ENCODE data around the gene ATXN10. TPM values are rescaled to one million over a fixed set of nuclear protein-coding genes. Genes with fewer than 3 reads are reported as not detected.

Gene ATXN10
- total and polyA plus RNA-seq, 7 experiments from 2014 or later: 64.2 to 105 (median 76.1) TPM

DNA sequence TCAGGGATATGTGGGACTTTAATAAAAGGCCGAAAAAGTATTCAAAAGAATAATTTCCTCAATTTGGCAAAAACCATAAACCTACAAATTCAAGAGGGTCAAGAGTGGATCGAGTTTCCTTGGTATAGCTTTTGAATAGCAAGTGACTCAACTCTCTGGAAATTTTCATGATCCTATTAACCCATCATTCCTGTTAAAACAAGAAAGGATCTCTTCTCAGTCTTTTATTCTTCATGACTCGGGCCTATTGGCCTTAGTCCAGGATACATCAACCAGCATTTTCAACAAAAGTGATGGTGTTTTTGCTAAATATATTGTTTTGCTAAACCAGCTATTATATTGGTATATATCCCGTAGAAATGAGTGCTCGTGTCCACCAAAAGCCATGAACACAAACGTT lies 110.3 kb downstream of the ATXN10 start:
- POLR2A ChIA-PET: no interaction called here

DNA sequence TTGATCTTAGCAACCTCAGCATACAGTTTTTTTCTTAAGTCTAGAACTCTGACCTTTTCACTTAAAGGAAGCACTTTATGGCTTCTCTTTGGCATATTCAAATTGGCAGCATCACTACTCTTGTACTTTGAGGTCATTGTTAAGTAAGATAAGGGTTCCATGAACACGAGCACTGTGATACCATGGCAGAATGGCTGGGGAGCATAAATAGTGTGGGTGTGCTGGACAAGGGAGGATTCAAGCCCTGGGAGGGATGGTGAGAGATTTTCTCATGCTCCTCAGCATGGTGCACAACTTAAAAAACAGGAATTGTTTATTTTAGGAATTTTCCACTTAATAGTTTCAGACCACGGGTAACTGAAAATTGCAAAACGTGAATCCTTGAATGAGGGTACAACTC lies 111.4 kb downstream of the ATXN10 start:
- Mint-ChIP-seq H3K4me1 (peaks cover 0 to 20% (median 3%) of the 10 kb centered on the region in 7 donors), H3K27me3 (no peaks in the 10 kb centered on the region), H3K36me3 (peaks cover 0 to 42% (median 21%) of the 10 kb centered on the region in 5 donors), H3K27ac (no peak overlapping the region), H3K4me3 (no peak overlapping the region), H3K9me3 (peaks cover 0 to 2% (median 0%) of the 10 kb centered on the region in 11 donors)
- no peaks in the 10 kb centered on the region for H3K4me1 ChIP-seq (ENCODE audit: control insufficient read depth in 2 of 2, insufficient read depth in 2 of 2, low read length in 2 of 2)
- ChIA-PET CTCF (no interaction called here), POLR2A (no interaction called here)
- DNase-seq (no peak), ATAC-seq (no peak)
- H3K4me3 ChIP-seq (ENCODE audit: low read length): no peak overlapping the region
- H3K27me3 ChIP-seq (ENCODE audit: control insufficient read depth in 2 of 2, insufficient read depth in 2 of 2, low read length in 2 of 2): no peaks in the 10 kb centered on the region
- no peak overlapping the region for H3K27ac ChIP-seq (ENCODE audit: low read depth, low read length)
- no peaks in the 10 kb centered on the region for H3K9me3 ChIP-seq (ENCODE audit: control insufficient read depth in 2 of 3, low read length in 3 of 3)
- H3K36me3 ChIP-seq (ENCODE audit: control insufficient read depth in 2 of 3, insufficient read depth in 3 of 3, low read length in 3 of 3): no peaks in the 10 kb centered on the region
- intact Hi-C loops (cut with micrococcal nuclease): no loop called here

More for the DNA sequence above, 110.3 kb downstream of the ATXN10 start:
- CTCF ChIA-PET: no interaction called here
- no peak for DNase-seq
- Histone ChIP-seq H3K4me3 (ENCODE audit: low read length) (no peak overlapping the region), H3K9me3 (ENCODE audit: control insufficient read depth in 2 of 3, low read length in 3 of 3) (no peaks in the 10 kb centered on the region), H3K36me3 (ENCODE audit: control insufficient read depth in 2 of 3, insufficient read depth in 3 of 3, low read length in 3 of 3) (no peaks in the 10 kb centered on the region), H3K4me1 (ENCODE audit: control insufficient read depth in 2 of 2, insufficient read depth in 2 of 2, low read length in 2 of 2) (no peaks in the 10 kb centered on the region), H3K27ac (ENCODE audit: low read depth, low read length) (no peak overlapping the region), H3K27me3 (ENCODE audit: control insufficient read depth in 2 of 2, insufficient read depth in 2 of 2, low read length in 2 of 2) (no peaks in the 10 kb centered on the region)
- Mint-ChIP-seq H3K36me3 (peaks cover 2 to 43% (median 18%) of the 10 kb centered on the region in 5 donors), H3K4me1 (peaks cover 0 to 19% (median 3%) of the 10 kb centered on the region in 7 donors), H3K9me3 (peaks cover 0 to 2% (median 0%) of the 10 kb centered on the region in 11 donors), H3K4me3 (no peak overlapping the region), H3K27ac (no peak overlapping the region), H3K27me3 (no peaks in the 10 kb centered on the region)
- ATAC-seq: no peak
- intact Hi-C loops (cut with micrococcal nuclease): no loop called here

DNA sequence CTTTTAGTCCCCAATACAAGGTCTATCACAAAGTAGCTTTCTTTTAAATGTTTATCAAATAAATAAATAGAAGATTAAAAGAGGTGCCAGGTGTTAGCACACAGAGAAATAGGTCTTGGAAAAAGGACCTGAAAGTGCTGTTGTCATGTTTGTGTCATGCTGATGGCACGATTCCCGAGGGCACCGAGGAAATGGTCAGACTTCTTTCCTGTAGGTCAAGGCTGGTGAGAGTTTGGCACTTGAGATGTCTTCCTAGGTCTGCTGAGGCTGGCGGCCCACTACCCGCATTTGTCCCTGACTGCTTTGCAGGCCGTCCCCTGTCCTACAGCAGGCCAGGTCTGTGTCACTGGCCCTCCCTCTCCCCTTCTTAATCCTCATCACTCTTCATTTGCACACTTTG lies 112.1 kb downstream of the ATXN10 start:
- H3K27me3 ChIP-seq (ENCODE audit: control insufficient read depth in 2 of 2, insufficient read depth in 2 of 2, low read length in 2 of 2): no peaks in the 10 kb centered on the region
- no peaks in the 10 kb centered on the region for H3K9me3 ChIP-seq (ENCODE audit: control insufficient read depth in 2 of 3, low read length in 3 of 3)
- ChIA-PET CTCF (no interaction called here), POLR2A (no interaction called here)
- Mint-ChIP-seq H3K27me3 (no peaks in the 10 kb centered on the region), H3K9me3 (peaks cover 0 to 2% (median 0%) of the 10 kb centered on the region in 11 donors), H3K4me3 (no peak overlapping the region), H3K36me3 (peaks cover 0 to 44% (median 21%) of the 10 kb centered on the region in 5 donors), H3K4me1 (peaks cover 0 to 22% (median 2%) of the 10 kb centered on the region in 7 donors), H3K27ac (no peak overlapping the region)
- DNase-seq (no peak), ATAC-seq (no peak)
- no peak overlapping the region for H3K4me3 ChIP-seq (ENCODE audit: low read length)
- no peaks in the 10 kb centered on the region for H3K4me1 ChIP-seq (ENCODE audit: control insufficient read depth in 2 of 2, insufficient read depth in 2 of 2, low read length in 2 of 2)
- H3K27ac ChIP-seq (ENCODE audit: low read depth, low read length): no peak overlapping the region
- intact Hi-C loops (cut with micrococcal nuclease): no loop called here
- H3K36me3 ChIP-seq (ENCODE audit: control insufficient read depth in 2 of 3, insufficient read depth in 3 of 3, low read length in 3 of 3): no peaks in the 10 kb centered on the region

DNA sequence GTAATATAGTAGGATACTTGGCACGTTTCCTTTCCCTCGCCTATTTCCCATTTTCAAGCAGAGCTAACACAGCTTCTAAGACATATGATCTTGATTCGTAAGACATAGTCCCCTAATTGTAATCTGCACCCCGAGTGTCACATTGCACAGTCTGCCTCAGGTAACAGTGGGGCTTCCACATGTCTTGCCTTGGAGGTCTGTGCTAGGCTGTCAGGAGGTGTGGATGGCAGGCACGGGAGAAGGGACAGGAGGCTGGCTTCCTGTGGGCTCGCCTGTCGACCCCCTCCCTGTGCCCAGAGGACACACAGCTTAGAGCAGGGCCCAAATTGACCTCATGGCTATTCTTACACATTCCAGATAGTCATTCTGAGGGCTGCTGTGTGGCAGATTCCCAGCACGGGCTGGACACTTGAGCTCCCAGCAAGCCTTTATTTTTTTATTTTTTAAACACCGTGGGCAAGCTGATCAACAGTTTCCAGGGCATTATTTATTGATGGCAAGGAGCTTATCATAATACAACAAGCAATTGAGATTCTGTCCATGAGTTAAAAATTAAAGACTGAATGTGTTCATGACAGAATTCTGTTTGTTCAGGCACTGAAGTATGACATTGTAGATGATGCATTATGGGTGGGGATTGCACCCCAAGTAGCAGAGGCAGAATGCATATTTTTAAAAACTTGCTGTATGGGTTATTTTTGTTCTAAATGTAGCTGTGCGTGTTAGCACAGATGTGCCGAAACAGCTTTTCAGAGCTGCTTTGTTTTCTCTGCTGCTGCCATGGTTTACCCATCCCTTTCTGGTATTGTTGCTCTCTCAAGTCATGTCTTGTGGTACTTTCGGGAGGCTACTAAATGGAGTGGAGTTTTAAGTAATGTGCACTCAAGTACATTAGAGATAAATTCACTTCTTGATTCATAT lies 113.0 kb downstream of the ATXN10 start:
- Mint-ChIP-seq H3K4me1 (peaks cover 0 to 17% (median 2%) of the 10 kb centered on the region in 7 donors), H3K4me3 (no peak overlapping the region), H3K36me3 (peaks cover 0 to 42% (median 29%) of the 10 kb centered on the region in 5 donors), H3K9me3 (peaks cover 0 to 2% (median 0%) of the 10 kb centered on the region in 11 donors), H3K27ac (peak overlapping the region in 1 of 9 donors; percentile 76), H3K27me3 (no peaks in the 10 kb centered on the region)
- no peaks in the 10 kb centered on the region for H3K36me3 ChIP-seq (ENCODE audit: control insufficient read depth in 2 of 3, insufficient read depth in 3 of 3, low read length in 3 of 3)
- DNase-seq: no peak
- ChIA-PET CTCF (no interaction called here), POLR2A (no interaction called here)
- no peak overlapping the region for H3K4me3 ChIP-seq (ENCODE audit: low read length)
- no peaks in the 10 kb centered on the region for H3K27me3 ChIP-seq (ENCODE audit: control insufficient read depth in 2 of 2, insufficient read depth in 2 of 2, low read length in 2 of 2)
- ATAC-seq: no peak
- H3K9me3 ChIP-seq (ENCODE audit: control insufficient read depth in 2 of 3, low read length in 3 of 3): no peaks in the 10 kb centered on the region
- no peaks in the 10 kb centered on the region for H3K4me1 ChIP-seq (ENCODE audit: control insufficient read depth in 2 of 2, insufficient read depth in 2 of 2, low read length in 2 of 2)
- H3K27ac ChIP-seq (ENCODE audit: low read depth, low read length): no peak overlapping the region
- intact Hi-C loops (cut with micrococcal nuclease): no loop called here

DNA sequence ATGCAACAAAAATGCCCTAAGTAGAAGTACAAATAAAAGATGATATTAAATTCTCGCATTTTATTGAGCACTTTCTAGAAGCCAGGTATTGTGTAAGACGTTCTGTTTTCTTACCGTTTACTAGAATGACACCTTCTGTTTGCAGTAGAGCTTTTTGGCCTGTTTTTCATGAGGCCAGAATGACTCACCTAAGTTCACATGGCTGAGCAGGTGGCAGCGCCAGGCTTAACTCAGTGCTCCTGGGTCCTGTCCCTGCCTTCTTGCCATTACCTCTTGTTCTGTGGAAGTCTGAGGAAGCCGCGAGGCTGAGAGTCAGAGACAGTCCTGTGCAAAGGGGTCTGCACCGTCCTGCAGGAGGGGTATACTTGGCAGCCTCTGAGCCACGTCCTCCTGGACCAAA lies 113.8 kb downstream of the ATXN10 start:
- DNase-seq: no peak
- ChIA-PET CTCF (no interaction called here), POLR2A (no interaction called here)
- Histone ChIP-seq H3K4me1 (ENCODE audit: control insufficient read depth in 2 of 2, insufficient read depth in 2 of 2, low read length in 2 of 2) (no peaks in the 10 kb centered on the region), H3K27me3 (ENCODE audit: control insufficient read depth in 2 of 2, insufficient read depth in 2 of 2, low read length in 2 of 2) (no peaks in the 10 kb centered on the region), H3K4me3 (ENCODE audit: low read length) (no peak overlapping the region), H3K9me3 (ENCODE audit: control insufficient read depth in 2 of 3, low read length in 3 of 3) (no peaks in the 10 kb centered on the region), H3K27ac (ENCODE audit: low read depth, low read length) (no peak overlapping the region), H3K36me3 (ENCODE audit: control insufficient read depth in 2 of 3, insufficient read depth in 3 of 3, low read length in 3 of 3) (no peaks in the 10 kb centered on the region)
- Mint-ChIP-seq H3K27me3 (no peaks in the 10 kb centered on the region), H3K36me3 (peaks cover under 1 to 50% (median 35%) of the 10 kb centered on the region in 5 donors), H3K4me1 (peaks cover 0 to 19% (median 3%) of the 10 kb centered on the region in 7 donors), H3K27ac (no peak overlapping the region), H3K4me3 (no peak overlapping the region), H3K9me3 (peaks cover 0 to 2% (median 0%) of the 10 kb centered on the region in 11 donors)
- ATAC-seq: no peak
- intact Hi-C loops (cut with micrococcal nuclease): no loop called here

DNA sequence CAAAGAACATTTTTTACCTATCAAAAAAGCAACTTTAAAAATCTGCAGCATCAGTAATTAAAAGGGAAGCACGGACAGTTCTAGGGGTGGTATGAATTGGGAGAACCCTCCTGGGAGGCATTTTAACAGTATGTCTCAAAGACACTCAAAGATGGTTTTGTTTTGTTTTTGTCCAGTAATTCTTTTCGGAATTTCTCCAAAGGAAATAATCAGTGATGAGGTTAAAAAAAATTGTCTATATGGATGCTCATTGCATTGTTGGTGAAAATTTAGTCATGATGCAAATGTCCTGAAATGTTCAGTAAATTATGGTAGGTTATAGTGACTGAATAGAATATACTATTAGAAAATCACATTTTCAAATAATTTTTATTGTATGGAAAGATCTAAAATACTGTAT lies 115.1 kb downstream of the ATXN10 start:
- peaks cover 0 to 6% (median 0%) of the 10 kb centered on the region in 11 donors for H3K9me3 Mint-ChIP-seq

More for the DNA sequence above, 115.1 kb downstream of the ATXN10 start:
- CTCF ChIA-PET: no interaction called here
- no peak overlapping the region for H3K27ac ChIP-seq (ENCODE audit: low read depth, low read length)
- Mint-ChIP-seq H3K27me3 (no peaks in the 10 kb centered on the region), H3K27ac (no peak overlapping the region), H3K36me3 (peaks cover 3 to 53% (median 43%) of the 10 kb centered on the region in 5 donors), H3K4me1 (peaks cover 0 to 17% (median 3%) of the 10 kb centered on the region in 7 donors), H3K4me3 (no peak overlapping the region)
- ATAC-seq (no peak), DNase-seq (no peak)
- no peaks in the 10 kb centered on the region for H3K9me3 ChIP-seq (ENCODE audit: control insufficient read depth in 2 of 3, low read length in 3 of 3)
- POLR2A ChIA-PET: no interaction called here
- no peaks in the 10 kb centered on the region for H3K36me3 ChIP-seq (ENCODE audit: control insufficient read depth in 2 of 3, insufficient read depth in 3 of 3, low read length in 3 of 3)
- intact Hi-C loops (cut with micrococcal nuclease): no loop called here
- no peaks in the 10 kb centered on the region for H3K27me3 ChIP-seq (ENCODE audit: control insufficient read depth in 2 of 2, insufficient read depth in 2 of 2, low read length in 2 of 2)
- H3K4me1 ChIP-seq (ENCODE audit: control insufficient read depth in 2 of 2, insufficient read depth in 2 of 2, low read length in 2 of 2): no peaks in the 10 kb centered on the region
- no peak overlapping the region for H3K4me3 ChIP-seq (ENCODE audit: low read length)

Measured in naive thymus-derived CD4-positive, alpha-beta T cell (primary cell).